SK-N-SH (cell line): ENCODE data around the gene LPP. TPM values are rescaled to one million over a fixed set of nuclear protein-coding genes. Genes with fewer than 3 reads are reported as not detected.

Experiments
- CTCF ChIA-PET: fragments of 300-600, 350-600 bp; formaldehyde crosslinking; extraction: SDS; loops from one replicate; lab custom pipeline; 2021; lab: Yijun Ruan, JAX
- POLR2A ChIA-PET: fragments of 350-600 bp; sonication (Branson Sonifier 250); formaldehyde crosslinking; extraction: SDS; loops from one replicate; lab custom pipeline; 2020; ENCODE audit warnings: antibody characterized with exemption, inconsistent platforms; lab: Yijun Ruan, JAX
- DNase-seq: peaks from one replicate; pipeline ENCODE4 v3.0.0; 2012
- H2AFZ ChIP-seq: fragments of 200-600 bp; sonication (generic); 2 replicates; pipeline ENCODE4 v1.8.1; 2016; ENCODE audit warnings: antibody characterized with exemption, mild to moderate bottlenecking, low read depth
- H3F3A ChIP-seq: fragments of 200-600 bp; sonication (generic); replicated peaks from 2 replicates; pipeline ENCODE3; 2016; ENCODE audit warnings: antibody characterized with exemption, mild to moderate bottlenecking; ENCODE audit not compliant: insufficient read depth
- H3K27ac ChIP-seq, 2 experiments: fragments of 200-500 bp in 1 of 2; fragments of 200-600 bp in 1 of 2; sonication (Bioruptor generic) in 1 of 2; sonication (generic), shearing (Covaris generic) in 1 of 2; 2 replicates each; pipeline versions ENCODE4 v1.5.1 to v1.6.1; 2014 to 2016; ENCODE audit warnings: low read depth in 2 of 2, inconsistent platforms in 1 of 2, low read length in 1 of 2, mild to moderate bottlenecking in 1 of 2, mixed read lengths in 1 of 2
- H3K27me3 ChIP-seq: fragments of 200-600 bp; sonication (generic), shearing (Covaris generic); 2 replicates; pipeline ENCODE4 v1.6.1; 2016; ENCODE audit warnings: mixed run types; ENCODE audit not compliant: insufficient read depth
- H3K36me3 ChIP-seq, 2 experiments: fragments of 200-500 bp in 1 of 2; fragments of 200-600 bp in 1 of 2; sonication (Bioruptor generic) in 1 of 2; sonication (generic) in 1 of 2; replicated peaks in 1 of 2; 2 replicates each; pipeline versions ENCODE3 to v1.5.1; 2014 to 2016; ENCODE audit warnings: low read length in 1 of 2, mild to moderate bottlenecking in 1 of 2; ENCODE audit not compliant: insufficient read depth in 2 of 2, control insufficient read depth in 1 of 2
- H3K4me1 ChIP-seq, 2 experiments: fragments of 200-500 bp in 1 of 2; fragments of 200-600 bp in 1 of 2; sonication (Bioruptor generic) in 1 of 2; sonication (generic), shearing (Covaris generic) in 1 of 2; 2 replicates each; pipeline versions ENCODE4 v1.5.1 to v1.6.1; 2014 to 2016; ENCODE audit warnings: low read depth in 1 of 2, low read length in 1 of 2, mixed run types in 1 of 2; ENCODE audit not compliant: insufficient read depth in 2 of 2, control insufficient read depth in 1 of 2
- H3K4me2 ChIP-seq: fragments of 200-600 bp; sonication (generic), shearing (Covaris generic); 2 replicates; pipeline ENCODE4 v1.6.1; 2017; ENCODE audit warnings: mixed run types
- H3K4me3 ChIP-seq, 2 experiments: fragments of 200-500 bp in 1 of 2; fragments of 200-600 bp in 1 of 2; sonication (Bioruptor generic) in 1 of 2; sonication (generic), shearing (Covaris generic) in 1 of 2; 2 replicates each; pipeline versions ENCODE4 v1.5.1 to v1.8.1; 2014 to 2016; ENCODE audit warnings: low read depth in 2 of 2, inconsistent platforms in 1 of 2, low read length in 1 of 2, mild to moderate bottlenecking in 1 of 2, mixed read lengths in 1 of 2, moderate library complexity in 1 of 2
- H3K79me2 ChIP-seq: fragments of 200-600 bp; sonication (generic); 2 replicates; pipeline ENCODE4 v1.8.1; 2017; ENCODE audit warnings: mild to moderate bottlenecking; ENCODE audit not compliant: insufficient read depth
- H3K9ac ChIP-seq: fragments of 200-600 bp; sonication (generic); 2 replicates; pipeline ENCODE4 v1.6.1; 2017; ENCODE audit warnings: mixed run types
- H3K9me2 ChIP-seq: fragments of 200-600 bp; sonication (generic); 2 replicates; pipeline ENCODE4 v1.6.1; 2017; ENCODE audit warnings: mixed run types
- H3K9me3 ChIP-seq: fragments of 200-600 bp; sonication (generic); 2 replicates; pipeline ENCODE4 v1.6.1; 2017; ENCODE audit warnings: mixed run types, mild to moderate bottlenecking, moderate library complexity
- H4K20me1 ChIP-seq: fragments of 200-600 bp; sonication (generic); 2 replicates; pipeline ENCODE4 v1.6.1; 2017; ENCODE audit warnings: mild to moderate bottlenecking, mixed run types; ENCODE audit not compliant: insufficient read depth
- CHD2 ChIP-seq: fragments of 150-350 bp; IDR thresholded peaks from 2 replicates; pipeline ENCODE4 v1.6.1; 2018; ENCODE audit warnings: low read length; ENCODE audit not compliant: partially characterized antibody
- CTCF ChIP-seq: fragments of 200-600 bp; sonication (generic); IDR thresholded peaks from 2 replicates; pipeline ENCODE4 v1.6.1; 2017; ENCODE audit warnings: antibody characterized with exemption, mild to moderate bottlenecking, moderate library complexity
- ELF1 ChIP-seq: IDR thresholded peaks from 2 replicates; pipeline ENCODE4 v1.4.0; 2012
- EZH2phosphoT487 ChIP-seq: fragments of 200-600 bp; sonication (generic); IDR thresholded peaks from 2 replicates; pipeline ENCODE4 v1.6.1; 2017; ENCODE audit warnings: low read depth, mixed run types, mild to moderate bottlenecking, antibody characterized with exemption, moderate library complexity, borderline replicate concordance
- FOSL2 ChIP-seq: IDR thresholded peaks from 2 replicates; pipeline ENCODE4 v1.4.0; 2012; ENCODE audit warnings: low read depth, mild to moderate bottlenecking, moderate library complexity, borderline replicate concordance
- FOXM1 ChIP-seq: IDR thresholded peaks from 2 replicates; pipeline ENCODE4 v1.4.0; 2012; ENCODE audit warnings: low read depth, mild to moderate bottlenecking
- GABPA ChIP-seq: IDR thresholded peaks from 2 replicates; pipeline ENCODE4 v1.4.0; 2012; ENCODE audit warnings: low read depth, mild to moderate bottlenecking
- GATA2 ChIP-seq: sonication (generic); formaldehyde crosslinking; IDR thresholded peaks from 2 replicates; pipeline ENCODE4 v1.5.0; 2020; ENCODE audit warnings: mild to moderate bottlenecking, missing genetic modification reagents
- NFIC ChIP-seq: IDR thresholded peaks from 2 replicates; pipeline ENCODE4 v1.4.0; 2012; ENCODE audit warnings: borderline replicate concordance
- NRF1 ChIP-seq: IDR thresholded peaks from 2 replicates; pipeline ENCODE4 v1.6.1; 2012; ENCODE audit warnings: low read depth, mild to moderate bottlenecking, low read length
- PBX3 ChIP-seq: IDR thresholded peaks from 2 replicates; pipeline ENCODE4; 2012
- RCOR1 ChIP-seq: fragments of 150-350 bp; IDR thresholded peaks from 2 replicates; pipeline ENCODE4 v1.6.1; 2017; ENCODE audit warnings: antibody characterized with exemption, low read length
- REST ChIP-seq: IDR thresholded peaks from 2 replicates; pipeline ENCODE4 v1.6.1; 2012; ENCODE audit warnings: mild to moderate bottlenecking, low read depth, low read length, moderate library complexity
- RFX5 ChIP-seq: IDR thresholded peaks from 2 replicates; pipeline ENCODE4 v1.6.1; 2012; ENCODE audit warnings: mild to moderate bottlenecking, improper control_type of control experiment, low read length
- RXRA ChIP-seq: IDR thresholded peaks from 2 replicates; pipeline ENCODE4 v1.4.0; 2012; ENCODE audit warnings: low read depth, mild to moderate bottlenecking, borderline replicate concordance
- SIN3A ChIP-seq: IDR thresholded peaks from 2 replicates; pipeline ENCODE4 v1.6.1; 2012; ENCODE audit warnings: low read depth, mild to moderate bottlenecking, low read length, moderate library complexity, borderline replicate concordance
- SMC3 ChIP-seq: IDR thresholded peaks from 2 replicates; pipeline ENCODE4 v1.6.1; 2012; ENCODE audit warnings: low read depth, low read length, improper control_type of control experiment
- TCF12 ChIP-seq: IDR thresholded peaks from 2 replicates; pipeline ENCODE4 v1.4.0; 2012
- TEAD4 ChIP-seq: IDR thresholded peaks from 2 replicates; pipeline ENCODE4 v1.4.0; 2012; ENCODE audit warnings: mild to moderate bottlenecking, borderline replicate concordance; ENCODE audit not compliant: insufficient read depth
- USF1 ChIP-seq: IDR thresholded peaks from 2 replicates; pipeline ENCODE4 v1.4.0; 2012; ENCODE audit warnings: low read depth, borderline replicate concordance
- USF2 ChIP-seq: fragments of 150-350 bp; IDR thresholded peaks from 2 replicates; pipeline ENCODE4 v1.6.1; 2017; ENCODE audit warnings: antibody characterized with exemption, low read length, low read depth, borderline replicate concordance
- WGBS: methylation state at CpG from one replicate; pipeline ENCODE4 v1.1.6; 2017; ENCODE audit warnings: low lambda C conversion rate; 5-methylcytosine and 5-hydroxymethylcytosine counted together
- polyA plus RNA-seq, 3 experiments: library from polyadenylated mRNA; depleted of rRNA; stranded (reverse); fragments of >200 nt; gene quantifications; 2 replicates each; pipeline ENCODE4 v1.2.3, GENCODE V29; 2012

The LPP gene
- polyA plus RNA-seq, 1 of the 3 experiments (the other 2 are of a cell fraction), result 6.6 TPM

GRCh38 chr3:188782613-188783124 is 628.7 kb downstream of the LPP start:
- Histone ChIP-seq H2AFZ (no peak overlapping the region), H3K9ac (no peak overlapping the region), H3K27me3 (no peaks in the 10 kb centered on the region), H4K20me1 (no peaks in the 10 kb centered on the region), H3K9me3 (no peaks in the 10 kb centered on the region), H3K27ac (no peak overlapping the region), H3K36me3 (no peaks in the 10 kb centered on the region), H3K79me2 (peaks cover 26% of the 10 kb centered on the region), H3F3A (peaks cover 3% of the 10 kb centered on the region), H3K4me2 (no peak overlapping the region), H3K4me1 (0 out of 4 replicates have a peak, but pooled peaks cover 0 to 3% of the 10 kb centered on the region in 2 experiments), H3K4me3 (no peak overlapping the region), H3K9me2 (no peaks in the 10 kb centered on the region)
- TF ChIP-seq TCF12 (no peak), SIN3A (no peak), FOSL2 (no peak), SMC3 (no peak), ELF1 (no peak), FOXM1 (no peak), USF1 (no peak), RFX5 (no peak), EZH2phosphoT487 (no peak)
- CTCF ChIA-PET, result no interaction called here
- POLR2A ChIA-PET, result no interaction called here
- WGBS, result 48% methylated on average over 2 of the region's 2 CpGs
- no peak for DNase-seq

GRCh38 chr3:188786424-188786823 is 632.5 kb downstream of the LPP start:
- no peaks in the 10 kb centered on the region for H3K36me3 ChIP-seq
- no peak overlapping the region for H3K27ac ChIP-seq
- peaks cover 31% of the 10 kb centered on the region for H3K79me2 ChIP-seq
- no peaks in the 10 kb centered on the region for H3K9me3 ChIP-seq
- no peak for DNase-seq
- H3K27me3 ChIP-seq, result no peaks in the 10 kb centered on the region
- H3K4me2 ChIP-seq, result no peak overlapping the region
- peaks cover 2 to 22% of the 10 kb centered on the region in 2 experiments; a peak in 2 of 4 replicates for H3K4me1 ChIP-seq
- H3K4me3 ChIP-seq, result no peak overlapping the region
- no peak overlapping the region for H3K9ac ChIP-seq
- no peaks in the 10 kb centered on the region for H4K20me1 ChIP-seq
- no peak overlapping the region for H2AFZ ChIP-seq
- peaks cover 22% of the 10 kb centered on the region for H3F3A ChIP-seq
- ChIA-PET CTCF (no interaction called here), POLR2A (no interaction called here)
- WGBS, result 38% methylated on average over 2 of the region's 2 CpGs
- no peaks in the 10 kb centered on the region for H3K9me2 ChIP-seq
- no peak for TF ChIP-seq CTCF
- TF ChIP-seq SMC3, result no peak
- TF ChIP-seq CHD2, result no peak
- no peak for TF ChIP-seq USF2
- TF ChIP-seq RXRA, result no peak
- TF ChIP-seq NRF1, result no peak
- TF ChIP-seq REST, result no peak
- TF ChIP-seq PBX3, result no peak
- TF ChIP-seq FOXM1, result no peak
- no peak for TF ChIP-seq GABPA
- TF ChIP-seq GATA2, result no peak
- no peak for TF ChIP-seq NFIC
- TF ChIP-seq RCOR1, result no peak
- TF ChIP-seq TEAD4, result no peak
- TF ChIP-seq EZH2phosphoT487, result no peak
